Uterus (tissue), 2 donors: Measurements from ENCODE around the gene S100A5.

ENCODE experiments used
- POLR2A ChIP-seq, 2 donors: fragments of 450-650 bp; IDR thresholded peaks; one replicate each; pipeline ENCODE4 v1.6.1; 2016; ENCODE audit warnings: antibody characterized with exemption in 2 of 2, mild to moderate bottlenecking in 1 of 2, moderate library complexity in 1 of 2
- TF ChIP-seq, protein P1 (sequence below), 4 experiments: fragments of 200-600 bp in 2 of 4; fragments of 450-650 bp in 2 of 4; sonication (generic) in 2 of 4; IDR thresholded peaks; one replicate each; pipeline ENCODE4 v1.5.1; 2016 to 2019; ENCODE audit warnings: antibody characterized with exemption in 4 of 4, mild to moderate bottlenecking in 2 of 4, moderate library complexity in 1 of 4

DNA sequence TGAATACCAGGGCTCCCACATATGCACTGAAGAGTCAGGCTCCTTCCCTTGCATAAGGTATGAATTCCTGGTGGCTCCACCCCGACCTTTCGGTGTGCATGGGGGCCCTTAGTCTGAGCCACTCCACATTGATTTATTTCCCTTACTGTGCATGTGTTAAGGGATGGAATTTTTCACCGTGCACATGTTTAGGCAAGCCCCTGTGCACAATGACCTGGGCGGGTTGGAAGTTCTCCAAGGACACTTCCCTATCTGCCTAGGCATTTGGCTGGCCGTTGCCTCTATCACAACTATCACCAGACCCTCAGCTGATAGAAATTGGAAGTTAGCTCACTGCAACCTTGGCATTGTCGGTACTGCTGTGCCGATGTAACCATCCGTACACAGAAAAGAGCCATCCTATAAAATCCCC lies 14.6 kb downstream of the S100A5 start:
- TF ChIP-seq, protein P1, sequence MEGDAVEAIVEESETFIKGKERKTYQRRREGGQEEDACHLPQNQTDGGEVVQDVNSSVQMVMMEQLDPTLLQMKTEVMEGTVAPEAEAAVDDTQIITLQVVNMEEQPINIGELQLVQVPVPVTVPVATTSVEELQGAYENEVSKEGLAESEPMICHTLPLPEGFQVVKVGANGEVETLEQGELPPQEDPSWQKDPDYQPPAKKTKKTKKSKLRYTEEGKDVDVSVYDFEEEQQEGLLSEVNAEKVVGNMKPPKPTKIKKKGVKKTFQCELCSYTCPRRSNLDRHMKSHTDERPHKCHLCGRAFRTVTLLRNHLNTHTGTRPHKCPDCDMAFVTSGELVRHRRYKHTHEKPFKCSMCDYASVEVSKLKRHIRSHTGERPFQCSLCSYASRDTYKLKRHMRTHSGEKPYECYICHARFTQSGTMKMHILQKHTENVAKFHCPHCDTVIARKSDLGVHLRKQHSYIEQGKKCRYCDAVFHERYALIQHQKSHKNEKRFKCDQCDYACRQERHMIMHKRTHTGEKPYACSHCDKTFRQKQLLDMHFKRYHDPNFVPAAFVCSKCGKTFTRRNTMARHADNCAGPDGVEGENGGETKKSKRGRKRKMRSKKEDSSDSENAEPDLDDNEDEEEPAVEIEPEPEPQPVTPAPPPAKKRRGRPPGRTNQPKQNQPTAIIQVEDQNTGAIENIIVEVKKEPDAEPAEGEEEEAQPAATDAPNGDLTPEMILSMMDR (IDR thresholded peaks at IDR 0.05), result no peak
- TF ChIP-seq POLR2A (IDR thresholded peaks at IDR 0.05), result no peak
